Measurements from ENCODE around the gene PPARD. TPM values are rescaled to one million over a fixed set of nuclear protein-coding genes. Genes with fewer than 3 reads are reported as not detected.
"Not testable (repeated sequence)": the region's sequence is repeated elsewhere in the genome, so short reads cannot be mapped to it uniquely, and the experiment has no call there.

The PPARD gene
- total RNA-seq, 4 donors from 2014 or later, result 17.0 to 42.8 (median 28.2) TPM

DNA sequence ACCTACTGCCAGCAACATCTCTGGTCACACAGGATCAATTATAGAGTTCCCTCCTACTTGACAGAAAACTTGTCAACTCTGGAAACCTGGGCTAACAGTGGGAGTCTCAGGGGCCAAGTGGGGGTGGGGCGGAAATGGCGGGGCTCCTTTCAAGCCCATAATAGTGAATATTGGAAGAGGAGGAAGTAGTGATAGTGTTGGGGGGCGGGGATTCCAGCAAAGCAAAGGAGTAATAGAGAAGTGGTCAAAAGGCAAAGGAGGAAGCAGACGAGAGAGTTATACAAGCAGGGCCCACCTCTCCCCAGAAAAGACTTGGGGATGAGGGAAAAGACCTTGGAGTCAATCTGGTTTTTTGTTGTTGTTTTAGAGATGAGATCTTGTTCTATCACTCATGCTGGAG lies 42.7 kb upstream of the PPARD start:
- DNase-seq, result no peak
- Histone ChIP-seq H3K4me3 (peak overlapping the region in 3 of 4 donors; percentile 56 to 67 (median 61)), H3K36me3 (peaks cover 0 to 26% (median 0%) of the 10 kb centered on the region in 3 donors), H3K9me3 (no peaks in the 10 kb centered on the region), H3K27ac (peak overlapping the region; percentile 90 to 92 (median 90)), H3K4me1 (peaks cover 9 to 79% (median 50%) of the 10 kb centered on the region in 3 donors), H3K27me3 (no peaks in the 10 kb centered on the region)
- TF ChIP-seq POLR2A (IDR thresholded peaks at IDR 0.05), result no peak
- TF ChIP-seq, protein P1, sequence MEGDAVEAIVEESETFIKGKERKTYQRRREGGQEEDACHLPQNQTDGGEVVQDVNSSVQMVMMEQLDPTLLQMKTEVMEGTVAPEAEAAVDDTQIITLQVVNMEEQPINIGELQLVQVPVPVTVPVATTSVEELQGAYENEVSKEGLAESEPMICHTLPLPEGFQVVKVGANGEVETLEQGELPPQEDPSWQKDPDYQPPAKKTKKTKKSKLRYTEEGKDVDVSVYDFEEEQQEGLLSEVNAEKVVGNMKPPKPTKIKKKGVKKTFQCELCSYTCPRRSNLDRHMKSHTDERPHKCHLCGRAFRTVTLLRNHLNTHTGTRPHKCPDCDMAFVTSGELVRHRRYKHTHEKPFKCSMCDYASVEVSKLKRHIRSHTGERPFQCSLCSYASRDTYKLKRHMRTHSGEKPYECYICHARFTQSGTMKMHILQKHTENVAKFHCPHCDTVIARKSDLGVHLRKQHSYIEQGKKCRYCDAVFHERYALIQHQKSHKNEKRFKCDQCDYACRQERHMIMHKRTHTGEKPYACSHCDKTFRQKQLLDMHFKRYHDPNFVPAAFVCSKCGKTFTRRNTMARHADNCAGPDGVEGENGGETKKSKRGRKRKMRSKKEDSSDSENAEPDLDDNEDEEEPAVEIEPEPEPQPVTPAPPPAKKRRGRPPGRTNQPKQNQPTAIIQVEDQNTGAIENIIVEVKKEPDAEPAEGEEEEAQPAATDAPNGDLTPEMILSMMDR (IDR thresholded peaks at IDR 0.05), result no peak
- intact Hi-C loops (cut with DNase I), result no loop called here
- WGBS, 2 donors, result 60 to 62% methylated on average over 4 of the region's 4 CpGs

DNA sequence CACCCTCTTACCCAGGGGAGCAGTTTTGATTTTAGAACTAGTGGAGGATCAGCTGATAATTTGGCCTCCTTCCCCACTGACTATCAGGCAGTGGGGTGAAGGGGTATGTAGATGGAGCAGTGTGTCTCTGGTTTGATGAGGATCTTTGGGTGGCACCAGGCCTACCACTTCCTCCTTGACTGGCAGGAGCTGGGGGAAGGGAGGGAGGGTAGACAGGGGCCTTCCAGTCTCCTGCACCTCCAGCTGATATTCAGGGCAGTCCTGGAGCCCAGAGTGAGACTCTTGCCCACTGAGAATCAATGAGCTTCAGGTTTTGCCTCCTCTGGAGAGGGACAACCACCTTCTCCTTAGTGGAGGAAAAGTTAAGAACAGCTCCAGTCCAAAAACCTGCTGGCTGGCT lies 41.5 kb upstream of the PPARD start:
- intact Hi-C loops (cut with DNase I), result no loop called here
- Histone ChIP-seq H3K36me3 (peaks cover 0 to 24% (median 0%) of the 10 kb centered on the region in 3 donors), H3K9me3 (no peaks in the 10 kb centered on the region), H3K27me3 (no peaks in the 10 kb centered on the region), H3K4me3 (no peak overlapping the region), H3K27ac (peak overlapping the region; percentile 90 to 92 (median 90)), H3K4me1 (peaks cover 9 to 84% (median 50%) of the 10 kb centered on the region in 3 donors)
- peak in 1 of 4 donors; percentile 25 for TF ChIP-seq POLR2A (IDR thresholded peaks at IDR 0.05)
- TF ChIP-seq, protein P1 (IDR thresholded peaks at IDR 0.05), result no peak
- DNase-seq, result no peak

GRCh38 chr6:35302604-35303241 lies 39.6 kb upstream of the PPARD start:
- H3K4me3 ChIP-seq, result peak overlapping the region in 3 of 4 donors; percentile 13 to 35 (median 17)
- 25 to 46% methylated on average over 2 to 4 of the region's 6 CpGs for WGBS, 2 donors
- peak; percentile 56 for DNase-seq

GRCh38 chr6:35304299-35304698 lies 38.1 kb upstream of the PPARD start:
- DNase-seq, result no peak
- H3K4me1 ChIP-seq, result peaks cover 5 to 58% (median 38%) of the 10 kb centered on the region in 3 donors
- intact Hi-C loops (cut with DNase I), result no loop called here
- peak overlapping the region in 3 of 4 donors; percentile 90 to 92 (median 91) for H3K27ac ChIP-seq
- WGBS, 2 donors, result 77 to 79% methylated on average over 1 of the region's 1 CpG
- no peaks in the 10 kb centered on the region for H3K9me3 ChIP-seq
- H3K27me3 ChIP-seq, result no peaks in the 10 kb centered on the region
- TF ChIP-seq POLR2A (IDR thresholded peaks at IDR 0.05), result no peak
- TF ChIP-seq, protein P1 (IDR thresholded peaks at IDR 0.05), result no peak
- H3K36me3 ChIP-seq, result peaks cover 0 to 30% (median 0%) of the 10 kb centered on the region in 3 donors
- H3K4me3 ChIP-seq, result no peak overlapping the region

More at GRCh38 chr6:35302604-35303241, 39.6 kb upstream of the PPARD start:
- Histone ChIP-seq H3K27me3 (no peaks in the 10 kb centered on the region), H3K9me3 (no peaks in the 10 kb centered on the region), H3K4me1 (peaks cover 5 to 74% (median 43%) of the 10 kb centered on the region in 3 donors), H3K36me3 (peaks cover 0 to 30% (median 0%) of the 10 kb centered on the region in 3 donors), H3K27ac (peak overlapping the region; percentile 82 to 92 (median 90))
- TF ChIP-seq, protein P1 (IDR thresholded peaks at IDR 0.05), result no peak
- TF ChIP-seq POLR2A (IDR thresholded peaks at IDR 0.05), result peak in 2 of 4 donors; percentile 10 to 69
- intact Hi-C loops (cut with DNase I), result no loop called here

DNA sequence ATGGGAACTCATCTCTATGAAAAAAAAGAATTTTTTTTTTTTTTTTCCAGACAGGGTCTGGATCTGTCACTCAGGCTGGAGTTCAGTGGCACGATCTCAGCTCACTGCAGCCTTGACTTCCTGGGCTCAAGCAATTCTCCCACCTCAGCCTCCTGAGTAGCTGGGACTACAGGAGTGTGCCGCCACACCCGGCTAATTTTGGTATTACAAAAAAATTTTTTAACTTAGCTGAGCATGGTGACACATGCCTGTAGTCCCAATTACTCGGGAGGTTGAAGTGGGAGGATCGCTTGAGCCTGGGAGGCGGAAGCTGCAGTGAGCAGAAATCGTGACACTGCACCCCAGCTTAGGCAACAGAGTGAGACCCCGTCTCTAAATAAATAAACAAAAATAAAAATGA lies 37.2 kb upstream of the PPARD start:
- H3K36me3 ChIP-seq, result peaks cover 0 to 38% (median 0%) of the 10 kb centered on the region in 3 donors
- intact Hi-C loops (cut with DNase I), result no loop called here
- H3K4me3 ChIP-seq, result no peak overlapping the region
- no peaks in the 10 kb centered on the region for H3K9me3 ChIP-seq
- peaks cover 5 to 50% (median 35%) of the 10 kb centered on the region in 3 donors for H3K4me1 ChIP-seq
- no peak overlapping the region for H3K27ac ChIP-seq
- TF ChIP-seq, protein P1 (IDR thresholded peaks at IDR 0.05), result peak in 1 of 6 experiments; percentile 16
- TF ChIP-seq POLR2A (IDR thresholded peaks at IDR 0.05), result no peak
- DNase-seq, result no peak
- 79 to 80% methylated on average over 8 of the region's 8 CpGs for WGBS, 2 donors
- H3K27me3 ChIP-seq, result no peaks in the 10 kb centered on the region

DNA sequence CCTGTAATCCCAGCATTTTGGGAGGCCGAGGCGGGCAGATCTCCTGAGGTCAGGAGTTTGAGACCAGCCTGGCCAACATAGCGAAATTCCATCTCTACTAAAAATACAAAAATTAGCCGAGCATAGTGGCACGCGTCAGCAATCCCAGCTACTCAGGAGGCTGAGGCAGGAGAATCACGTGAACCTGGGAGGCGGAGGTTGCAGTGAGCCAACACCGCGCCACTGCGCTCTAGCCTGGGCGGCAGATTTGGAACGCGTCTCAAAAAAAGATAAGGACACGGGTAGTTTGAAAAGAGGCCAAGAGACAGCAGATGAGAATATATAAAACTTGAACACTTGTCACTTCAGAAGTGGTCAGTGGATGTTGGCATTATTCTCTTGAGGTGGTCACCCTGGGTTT lies 35.2 kb upstream of the PPARD start:
- peaks cover 0 to 58% (median 0%) of the 10 kb centered on the region in 3 donors for H3K36me3 ChIP-seq
- H3K27ac ChIP-seq; DNase-seq; H3K9me3 ChIP-seq; H3K4me3 ChIP-seq; intact Hi-C loops (cut with DNase I); H3K27me3 ChIP-seq: not testable (repeated sequence)
- peaks cover 5 to 48% (median 24%) of the 10 kb centered on the region in 3 donors for H3K4me1 ChIP-seq
- WGBS, 2 donors, result 91 to 97% methylated on average over 9 to 14 of the region's 15 CpGs

DNA sequence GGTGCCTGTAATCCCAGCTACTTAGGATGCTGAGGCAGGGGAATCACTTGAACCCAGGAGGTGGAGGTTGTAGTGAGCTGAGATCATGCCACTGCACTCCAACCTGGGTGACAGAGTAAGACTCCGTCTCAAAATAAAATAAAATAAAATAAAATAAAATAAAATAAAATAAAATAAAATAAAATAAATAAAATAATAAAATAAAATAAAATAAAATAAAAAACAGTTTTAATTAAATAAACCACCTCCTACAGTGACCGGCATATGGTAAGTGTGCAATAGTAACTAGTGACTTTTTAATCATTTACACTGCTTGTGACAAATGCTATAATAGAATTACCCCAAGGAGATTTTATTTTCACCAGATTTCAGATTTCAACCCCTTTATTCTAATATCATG lies 33.8 kb upstream of the PPARD start:
- DNase-seq; H3K4me3 ChIP-seq; H3K27ac ChIP-seq; H3K27me3 ChIP-seq; intact Hi-C loops (cut with DNase I); H3K9me3 ChIP-seq: not testable (repeated sequence)
- WGBS, 2 donors, result 94 to 97% methylated on average over 2 of the region's 2 CpGs
- Histone ChIP-seq H3K4me1 (peaks cover 5 to 38% (median 14%) of the 10 kb centered on the region in 3 donors), H3K36me3 (peaks cover 0 to 71% (median 0%) of the 10 kb centered on the region in 3 donors)
